Activated naive CD8-positive, alpha-beta T cell (primary cell): Measurements from ENCODE around the gene OR52A5.

Source experiments
- H3K27ac Mint-ChIP-seq: one replicate; pipeline ENCODE4 v1.8.0; 2021; ENCODE audit warnings: mixed read lengths
- H3K27me3 Mint-ChIP-seq: one replicate; pipeline ENCODE4 v1.8.0; 2021; ENCODE audit warnings: mixed read lengths
- H3K36me3 Mint-ChIP-seq: one replicate; pipeline ENCODE4 v1.8.0; 2021; ENCODE audit warnings: mixed read lengths
- H3K4me1 Mint-ChIP-seq: one replicate; pipeline ENCODE4 v1.8.0; 2021; ENCODE audit warnings: low read depth, mixed read lengths
- H3K4me3 Mint-ChIP-seq: one replicate; pipeline ENCODE4 v1.8.0; 2021; ENCODE audit warnings: mild to moderate bottlenecking, mixed read lengths
- H3K9me3 Mint-ChIP-seq: one replicate; pipeline ENCODE4 v1.8.0; 2021; ENCODE audit warnings: low read depth, mixed read lengths

The OR52A5 gene

DNA sequence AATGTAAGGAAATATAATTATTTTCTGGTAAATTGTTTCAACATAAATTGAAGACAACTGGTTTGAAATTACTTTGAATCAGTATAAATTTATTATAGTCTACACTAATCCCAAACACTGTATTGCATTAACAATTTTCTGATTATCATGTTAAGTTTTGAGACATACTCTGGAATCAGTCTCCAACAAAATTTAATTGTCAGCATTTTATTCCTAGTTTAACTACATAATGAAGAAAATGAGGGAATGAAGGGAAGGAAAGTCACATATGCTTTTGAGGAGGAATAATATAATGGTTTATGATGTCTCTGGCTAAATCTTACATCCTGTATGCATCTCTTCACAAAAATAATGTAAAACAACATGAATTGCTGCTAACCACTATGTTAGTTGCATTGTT lies 54.6 kb downstream of the OR52A5 start:
- Mint-ChIP-seq H3K4me3 (no peak overlapping the region), H3K9me3 (no peaks in the 10 kb centered on the region), H3K27me3 (peaks cover 4% of the 10 kb centered on the region), H3K27ac (no peak overlapping the region), H3K36me3 (no peaks in the 10 kb centered on the region), H3K4me1 (no peaks in the 10 kb centered on the region)

DNA sequence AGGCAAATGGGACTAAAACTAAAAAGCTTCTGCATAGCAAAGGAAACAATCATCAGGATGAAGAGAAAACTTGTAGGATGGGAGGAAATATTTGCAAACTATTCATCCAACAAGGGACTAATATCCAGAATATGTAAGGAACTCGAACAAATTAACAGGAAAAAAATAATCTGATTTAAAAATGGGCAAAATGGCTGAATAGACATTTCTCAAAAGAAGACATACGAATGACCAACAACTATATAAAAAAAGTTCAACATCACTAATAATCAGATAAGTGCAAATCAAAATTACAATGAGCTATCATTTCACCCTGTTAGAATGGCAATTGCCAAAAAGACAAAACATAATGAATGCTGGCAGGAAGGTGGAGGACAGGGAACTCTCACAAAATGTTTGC lies 56.8 kb downstream of the OR52A5 start:
- Mint-ChIP-seq H3K4me3 (no peak overlapping the region), H3K27ac (no peak overlapping the region), H3K27me3 (peaks cover 2% of the 10 kb centered on the region), H3K4me1 (no peaks in the 10 kb centered on the region), H3K9me3 (no peaks in the 10 kb centered on the region), H3K36me3 (no peaks in the 10 kb centered on the region)
